ENCODE results near the gene DNAJA1.

DNAJA1 gene

DNA sequence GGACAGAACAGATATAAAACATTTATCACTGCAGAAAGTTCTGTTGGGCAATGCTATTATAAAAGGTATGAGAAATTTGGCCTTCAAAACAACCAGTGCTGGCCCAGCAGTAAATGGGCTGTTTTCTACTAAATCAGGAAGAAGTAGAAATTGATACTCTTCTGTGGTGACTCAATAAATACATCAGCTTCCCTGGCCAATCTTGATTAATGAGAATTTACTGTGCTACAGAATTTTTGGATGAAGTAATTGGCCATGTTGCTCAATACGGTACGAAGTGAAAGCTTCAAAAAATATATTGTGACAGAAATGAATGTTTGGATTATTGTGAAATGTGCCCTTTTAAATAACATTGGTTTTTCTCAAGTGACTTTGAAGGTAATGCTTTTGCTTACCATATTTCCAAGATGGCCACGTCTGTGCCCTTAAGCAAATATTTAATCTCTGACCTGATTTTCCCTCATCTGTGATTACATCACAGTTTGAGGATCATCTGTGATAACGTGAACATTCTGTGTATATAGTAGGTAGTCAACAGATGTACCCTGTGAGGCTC, 4.2 kb downstream of the DNAJA1 start:
- no peak for DNase-seq

GRCh38 chr9:33030285-33030684, 5.2 kb downstream of the DNAJA1 start:
- no peak for DNase-seq

DNA sequence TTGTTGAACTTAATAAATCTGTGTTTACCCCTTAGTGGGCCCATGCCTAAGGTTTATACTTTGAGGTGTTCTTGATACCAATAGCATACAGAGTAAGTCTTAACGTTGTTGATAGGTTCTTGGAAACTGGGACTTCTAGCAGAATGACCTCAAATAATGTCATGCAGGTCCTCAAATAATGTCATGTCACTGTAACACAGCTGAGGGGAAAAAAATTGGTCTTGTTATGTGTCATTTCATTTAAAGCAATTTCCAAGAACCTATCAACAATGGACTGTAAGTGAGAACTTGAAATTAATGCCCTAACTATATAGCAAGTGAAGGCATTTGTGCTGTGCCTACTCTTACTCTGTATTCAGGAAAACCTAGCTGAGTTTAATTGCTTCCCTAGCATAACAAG, 7.2 kb downstream of the DNAJA1 start:
- no peak for DNase-seq

DNA sequence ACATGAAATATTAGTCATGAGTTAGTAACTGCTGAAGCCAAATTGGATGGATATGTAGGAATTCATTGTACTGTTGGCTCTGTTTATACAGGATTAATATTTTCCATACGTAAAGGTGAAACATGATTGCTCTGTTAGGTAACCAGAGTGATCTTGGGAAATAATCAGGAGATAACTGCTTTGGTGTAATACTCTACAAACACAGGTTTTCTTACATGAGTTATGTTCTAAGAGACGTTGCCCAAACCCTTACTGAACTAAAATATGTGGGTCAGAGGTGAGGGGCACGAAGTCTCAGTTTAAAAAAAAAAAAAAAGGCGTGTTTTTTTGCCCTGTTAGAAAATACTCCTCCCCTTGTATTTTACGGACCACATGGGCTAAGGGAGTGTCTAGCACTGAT, 7.8 kb downstream of the DNAJA1 start:
- DNase-seq: no peak

DNA sequence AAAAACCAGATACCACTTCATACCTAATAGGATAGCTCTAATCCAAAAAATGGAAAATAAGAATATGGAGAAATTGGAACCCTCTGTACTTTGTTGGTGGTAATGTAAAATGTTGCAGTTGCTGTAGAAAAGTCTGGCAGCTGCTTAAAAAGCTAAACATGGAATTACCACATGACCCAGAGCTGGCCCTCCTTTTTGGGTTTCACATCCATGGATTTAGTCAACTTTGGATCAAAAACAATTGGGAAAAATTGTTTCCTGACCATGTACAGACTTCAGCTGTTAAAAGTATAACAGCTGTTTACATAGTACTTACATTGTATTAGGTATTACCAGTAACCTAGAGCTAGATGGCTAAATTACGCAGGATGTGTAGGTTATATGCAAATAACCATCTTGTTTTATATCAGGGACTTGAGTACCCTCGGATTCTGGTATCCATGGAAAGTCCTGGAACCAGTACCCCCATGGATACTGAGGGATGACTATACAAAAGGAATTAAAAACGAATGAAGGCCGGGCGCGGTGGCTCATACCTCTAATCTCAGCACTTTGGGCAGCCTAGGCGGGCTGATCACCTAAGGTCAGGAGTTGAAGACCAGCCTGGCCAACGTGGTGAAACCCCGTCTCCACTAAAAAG, 15.8 kb downstream of the DNAJA1 start:
- no peak for DNase-seq

DNA sequence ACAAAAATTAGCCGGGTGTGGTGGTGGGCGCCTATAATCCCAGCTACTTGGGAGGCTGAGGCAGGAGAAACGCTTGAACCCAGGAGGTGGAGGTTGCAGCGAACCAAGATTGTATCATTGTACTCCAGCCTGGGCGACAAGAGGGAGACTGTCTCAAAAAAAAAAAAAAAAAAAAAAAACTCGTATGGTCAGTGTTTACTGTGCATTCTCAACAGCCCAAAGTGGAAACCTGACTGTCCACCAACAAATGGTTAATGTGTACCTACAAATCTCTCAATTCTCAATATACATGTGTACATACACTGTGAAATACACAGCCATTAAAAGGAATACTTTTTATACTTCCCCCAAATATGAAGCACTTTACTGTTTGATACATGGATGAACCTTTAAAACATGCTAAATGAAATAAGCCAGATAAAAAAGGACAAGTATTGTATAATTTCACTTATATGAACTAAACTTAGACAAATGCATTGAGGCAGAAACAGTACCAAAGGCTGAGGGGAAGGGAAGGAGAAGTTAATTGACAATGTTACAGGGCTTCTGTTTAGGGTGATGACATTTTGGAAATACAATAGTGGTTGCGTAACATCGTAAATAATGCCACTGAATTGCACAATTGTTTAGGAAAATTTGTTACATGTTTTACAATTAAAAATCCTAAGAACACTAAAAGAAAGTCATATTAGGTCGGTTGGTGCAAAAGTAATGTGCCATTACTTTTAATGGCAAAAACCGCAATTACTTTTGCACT, 16.5 kb downstream of the DNAJA1 start:
- DNase-seq: no peak

GRCh38 chr9:33042473-33042872, 17.4 kb downstream of the DNAJA1 start:
- no peak for DNase-seq

- DNase-seq: no peak
These were observed 18.6 kb downstream of the DNAJA1 start for GRCh38 chr9:33043671-33044070.

- peak; percentile 47 for DNase-seq
These were observed 19.1 kb downstream of the DNAJA1 start for GRCh38 chr9:33044162-33044673.

- DNase-seq: peak; percentile 46
These were observed 19.7 kb downstream of the DNAJA1 start for GRCh38 chr9:33044677-33045282.

- no peak for DNase-seq
These were observed 21.0 kb downstream of the DNAJA1 start for GRCh38 chr9:33046061-33046460.

- no peak for DNase-seq
These were observed 23.0 kb downstream of the DNAJA1 start for GRCh38 chr9:33048054-33048465.

GRCh38 chr9:33049680-33050361, 24.7 kb downstream of the DNAJA1 start:
- DNase-seq: no peak

DNA sequence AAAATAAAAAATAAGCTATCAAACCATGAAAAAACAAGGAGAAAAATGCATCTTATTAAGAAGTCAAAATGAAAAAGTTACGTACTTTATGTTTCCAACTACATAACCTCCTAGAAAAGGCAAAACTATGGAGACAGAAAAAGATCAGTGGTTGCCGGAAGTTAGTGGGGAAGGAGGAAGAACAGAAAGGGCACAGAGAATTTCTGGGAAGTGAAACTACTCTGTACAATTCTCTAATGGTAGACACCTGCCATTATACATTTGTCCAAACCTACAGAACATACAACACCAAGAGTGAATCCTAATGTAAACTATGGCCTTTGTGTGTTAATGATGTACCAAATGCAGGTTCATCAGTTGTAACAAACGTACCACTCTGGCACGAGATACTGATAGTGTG, 26.1 kb downstream of the DNAJA1 start:
- no peak for DNase-seq

- DNase-seq: no peak
These were observed 40.3 kb downstream of the DNAJA1 start for GRCh38 chr9:33065157-33066076.

GRCh38 chr9:33068991-33069390, 43.9 kb downstream of the DNAJA1 start:
- DNase-seq: no peak

DNA sequence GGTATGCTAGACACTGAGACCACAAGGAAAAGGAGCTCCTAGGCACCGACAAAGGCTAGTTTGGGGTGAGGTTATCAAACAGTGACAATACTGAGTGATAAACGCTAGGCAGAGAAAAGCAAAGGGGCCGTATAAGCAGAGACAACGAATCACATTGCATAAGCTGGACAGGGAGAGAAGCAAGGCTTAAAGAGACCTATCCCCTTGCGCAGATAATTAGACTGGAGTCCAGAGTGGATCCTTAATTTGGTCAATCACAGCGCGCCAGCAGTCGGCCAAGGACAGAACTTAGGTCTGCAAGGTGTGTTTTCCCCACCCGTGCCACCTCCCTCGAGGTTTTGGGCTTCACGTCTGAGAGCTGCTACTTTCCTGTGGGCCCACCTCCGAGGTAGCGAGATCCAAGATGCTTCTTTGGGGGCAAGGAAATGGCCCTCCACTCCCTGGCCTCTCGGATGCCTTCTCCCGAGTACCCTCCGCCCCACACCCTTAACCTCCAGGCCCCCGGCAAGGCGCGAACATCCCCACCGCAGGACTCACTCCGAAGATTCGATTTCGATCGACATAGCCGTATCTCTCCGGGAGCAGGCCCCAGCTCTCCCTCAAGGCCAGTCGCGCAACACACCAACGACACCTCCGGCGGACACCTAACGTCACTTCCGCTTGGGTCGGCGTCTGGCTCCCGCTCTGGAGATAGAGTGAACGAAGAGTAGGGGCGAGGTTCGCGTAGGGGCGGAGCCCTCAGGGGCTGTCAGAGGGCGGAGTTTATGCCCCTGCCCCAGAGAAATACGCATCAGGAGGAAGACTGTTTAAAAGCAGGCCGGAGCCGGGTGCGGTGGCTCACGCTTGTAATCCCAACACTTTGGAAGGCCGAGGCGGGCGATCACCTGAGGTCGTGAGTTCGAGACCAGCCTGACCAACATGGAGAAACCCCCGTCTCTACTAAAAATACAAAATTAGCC, 51.3 kb downstream of the DNAJA1 start, which contains the start of gene SMU1:
Gene SMU1 (minus strand): TSS at position 629 of the 959 bp plus-strand sequence. CDS start 66 bp downstream, at position 563.
- peak; percentile 73 for DNase-seq

DNA sequence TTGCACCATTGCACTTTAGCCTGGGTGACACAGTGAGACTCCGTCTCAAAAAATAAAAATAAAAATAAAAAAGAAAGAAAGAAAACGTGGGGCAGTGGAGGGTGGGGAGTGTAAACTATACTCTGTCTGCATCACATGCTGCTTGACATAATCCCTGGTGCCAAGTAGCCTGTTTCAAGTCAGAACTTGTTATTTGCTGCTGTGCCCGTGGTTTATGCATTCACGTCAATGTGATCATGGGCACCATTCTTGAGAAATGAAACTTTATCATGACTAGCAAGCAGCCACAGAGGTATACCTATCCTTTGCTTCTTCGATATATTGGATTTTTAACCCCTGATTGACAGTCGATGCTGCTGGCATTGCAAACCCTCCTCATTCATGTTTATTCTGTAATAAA, 55.5 kb downstream of the DNAJA1 start:
- no peak for DNase-seq

GRCh38 chr9:33081128-33081851, 56.2 kb downstream of the DNAJA1 start:
- DNase-seq: peak; percentile 59

DNA sequence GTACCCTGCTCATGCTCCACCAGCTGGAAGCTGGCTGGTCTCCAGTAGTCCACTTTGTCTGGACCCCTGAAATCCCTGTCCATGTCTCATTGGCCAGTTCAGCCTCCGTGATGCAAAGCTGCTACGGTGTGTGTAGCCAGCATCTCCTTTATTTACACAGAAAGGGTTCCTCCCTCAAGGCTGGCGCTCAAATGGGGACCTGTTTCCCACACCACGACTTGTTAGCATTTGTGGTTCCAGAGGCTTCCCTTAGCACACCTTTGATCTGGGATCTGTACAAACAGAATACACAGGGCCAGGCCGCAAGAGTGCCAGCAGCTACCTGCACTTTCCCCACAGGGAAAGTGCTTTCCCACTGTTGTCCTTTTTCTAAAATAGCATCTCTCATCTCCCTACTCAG, 57.1 kb downstream of the DNAJA1 start:
- no peak for DNase-seq
